Effector memory CD4-positive, alpha-beta T cell (primary cell): ENCODE data around the gene ZBTB20.

Experiments used
- DNase-seq, 3 donors: peaks; one replicate each; pipeline ENCODE4 v3.0.0-alpha.2; 2020
- H3K27ac ChIP-seq: 2 replicates; pipeline ENCODE4 v1.7.0; 2013; ENCODE audit warnings: mild to moderate bottlenecking, low read length, moderate library complexity; ENCODE audit not compliant: insufficient read depth, poor library complexity, severe bottlenecking
- H3K27me3 ChIP-seq: replicated peaks from 2 replicates; pipeline ENCODE4 v1.7.0; 2013; ENCODE audit warnings: mild to moderate bottlenecking, low read length; ENCODE audit not compliant: insufficient read depth, control insufficient read depth, poor library complexity, severe bottlenecking
- H3K36me3 ChIP-seq: 2 replicates; pipeline ENCODE4 v1.7.0; 2013; ENCODE audit warnings: mild to moderate bottlenecking, low read length, moderate library complexity; ENCODE audit not compliant: control insufficient read depth, insufficient read depth
- H3K4me1 ChIP-seq: 2 replicates; pipeline ENCODE4 v1.7.0; 2013; ENCODE audit warnings: low read length, mild to moderate bottlenecking; ENCODE audit not compliant: control insufficient read depth, insufficient read depth, poor library complexity, severe bottlenecking
- H3K4me3 ChIP-seq: 2 replicates; pipeline ENCODE4 v1.7.0; 2013; ENCODE audit warnings: low read length, low read depth, mild to moderate bottlenecking; ENCODE audit not compliant: insufficient read depth, poor library complexity, severe bottlenecking
- H3K9me3 ChIP-seq: 2 replicates; pipeline ENCODE4 v1.7.0; 2013; ENCODE audit warnings: mild to moderate bottlenecking, low read length, moderate library complexity; ENCODE audit not compliant: control insufficient read depth

The ZBTB20 gene

GRCh38 chr3:114879059-114880031, 267.7 kb downstream of the ZBTB20 start:
- Histone ChIP-seq H3K4me1 (no peaks in the 10 kb centered on the region), H3K9me3 (no peaks in the 10 kb centered on the region), H3K4me3 (no peak overlapping the region), H3K27ac (no peak overlapping the region), H3K27me3 (no peaks in the 10 kb centered on the region), H3K36me3 (no peaks in the 10 kb centered on the region)
- no peak for DNase-seq

- no peaks in the 10 kb centered on the region for H3K27me3 ChIP-seq
- no peak for DNase-seq
Observed at GRCh38 chr3:114878114-114878839, 268.8 kb downstream of the ZBTB20 start.

GRCh38 chr3:114877378-114878113, 269.5 kb downstream of the ZBTB20 start:
- no peaks in the 10 kb centered on the region for H3K27me3 ChIP-seq

More at GRCh38 chr3:114878114-114878839, 268.8 kb downstream of the ZBTB20 start:
- Histone ChIP-seq H3K4me3 (no peak overlapping the region), H3K36me3 (no peaks in the 10 kb centered on the region), H3K4me1 (no peaks in the 10 kb centered on the region), H3K27ac (no peak overlapping the region), H3K9me3 (no peaks in the 10 kb centered on the region)

GRCh38 chr3:114874522-114874971, 272.5 kb downstream of the ZBTB20 start:
- Histone ChIP-seq H3K4me3 (no peak overlapping the region), H3K36me3 (no peaks in the 10 kb centered on the region), H3K27me3 (no peaks in the 10 kb centered on the region), H3K27ac (no peak overlapping the region), H3K4me1 (no peaks in the 10 kb centered on the region), H3K9me3 (no peaks in the 10 kb centered on the region)
- no peak for DNase-seq

More at GRCh38 chr3:114877378-114878113, 269.5 kb downstream of the ZBTB20 start:
- Histone ChIP-seq H3K27ac (no peak overlapping the region), H3K36me3 (no peaks in the 10 kb centered on the region), H3K4me1 (no peaks in the 10 kb centered on the region), H3K9me3 (no peaks in the 10 kb centered on the region), H3K4me3 (no peak overlapping the region)
- DNase-seq = no peak

GRCh38 chr3:114873591-114873990, 273.5 kb downstream of the ZBTB20 start:
- Histone ChIP-seq H3K4me3 (no peak overlapping the region), H3K36me3 (no peaks in the 10 kb centered on the region), H3K27me3 (no peaks in the 10 kb centered on the region), H3K4me1 (no peaks in the 10 kb centered on the region), H3K9me3 (no peaks in the 10 kb centered on the region), H3K27ac (no peak overlapping the region)
- no peak for DNase-seq

- DNase-seq = no peak
- no peaks in the 10 kb centered on the region for H3K36me3 ChIP-seq
- no peaks in the 10 kb centered on the region for H3K4me1 ChIP-seq
- H3K9me3 ChIP-seq = no peaks in the 10 kb centered on the region
- H3K27me3 ChIP-seq = no peaks in the 10 kb centered on the region
- no peak overlapping the region for H3K4me3 ChIP-seq
- no peak overlapping the region for H3K27ac ChIP-seq
Observed at GRCh38 chr3:114872588-114872987, 274.5 kb downstream of the ZBTB20 start.

GRCh38 chr3:114872050-114872449, 275.0 kb downstream of the ZBTB20 start:
- no peaks in the 10 kb centered on the region for H3K9me3 ChIP-seq
- H3K27ac ChIP-seq = no peak overlapping the region
- DNase-seq = no peak
- H3K27me3 ChIP-seq = no peaks in the 10 kb centered on the region
- no peak overlapping the region for H3K4me3 ChIP-seq
- H3K4me1 ChIP-seq = no peaks in the 10 kb centered on the region
- no peaks in the 10 kb centered on the region for H3K36me3 ChIP-seq

- no peak for DNase-seq
- H3K36me3 ChIP-seq = no peaks in the 10 kb centered on the region
- H3K27me3 ChIP-seq = no peaks in the 10 kb centered on the region
- H3K4me3 ChIP-seq = no peak overlapping the region
- no peak overlapping the region for H3K27ac ChIP-seq
- peaks cover 4% of the 10 kb centered on the region for H3K4me1 ChIP-seq
- no peaks in the 10 kb centered on the region for H3K9me3 ChIP-seq
Observed at GRCh38 chr3:114867835-114868503, 279.1 kb downstream of the ZBTB20 start.

- no peaks in the 10 kb centered on the region for H3K9me3 ChIP-seq
- H3K27me3 ChIP-seq = no peaks in the 10 kb centered on the region
- no peak overlapping the region for H3K27ac ChIP-seq
- peaks cover 4% of the 10 kb centered on the region for H3K4me1 ChIP-seq
- no peaks in the 10 kb centered on the region for H3K36me3 ChIP-seq
- no peak for DNase-seq
- no peak overlapping the region for H3K4me3 ChIP-seq
Observed at GRCh38 chr3:114867359-114867758, 279.7 kb downstream of the ZBTB20 start.
